RWPE2 (cell line): Measurements from ENCODE around the gene MRPL2.

Experiments
- ATAC-seq: fragments of 200-7000 bp; cut with Tn5 transposase; 3 replicates; pipeline ENCODE4 v1.9.1; 2021; ENCODE audit warnings: low read depth
- DNase-seq: peaks from one replicate; pipeline ENCODE4 v3.0.0-alpha.2; 2020; ENCODE audit warnings: low spot score
- H3K27ac ChIP-seq: fragments of 450-650 bp; 2 replicates; pipeline ENCODE4 v1.5.1; 2017; ENCODE audit warnings: mild to moderate bottlenecking; ENCODE audit not compliant: poor library complexity, severe bottlenecking
- H3K27me3 ChIP-seq: fragments of 250-450 bp; sonication (Bioruptor Pico); 2 replicates; pipeline ENCODE4 v1.5.1; 2021; ENCODE audit warnings: mild to moderate bottlenecking, moderate library complexity; ENCODE audit not compliant: insufficient read depth, poor library complexity, severe bottlenecking
- H3K36me3 ChIP-seq: fragments of 250-450 bp; sonication (Bioruptor Pico); 2 replicates; pipeline ENCODE4 v1.5.1; 2020; ENCODE audit warnings: low read depth, mild to moderate bottlenecking, moderate library complexity
- H3K4me1 ChIP-seq: fragments of 250-450 bp; sonication (Bioruptor Pico); 2 replicates; pipeline ENCODE4 v1.5.1; 2021; ENCODE audit warnings: mild to moderate bottlenecking, moderate library complexity; ENCODE audit not compliant: insufficient read depth, poor library complexity, severe bottlenecking
- H3K4me3 ChIP-seq: fragments of 250-450 bp; sonication (Bioruptor Pico); 2 replicates; pipeline ENCODE4 v1.5.1; 2021; ENCODE audit warnings: mild to moderate bottlenecking, moderate library complexity; ENCODE audit not compliant: severe bottlenecking
- H3K9me3 ChIP-seq: fragments of 250-450 bp; sonication (Bioruptor Pico); 2 replicates; pipeline ENCODE4 v1.5.1; 2021; ENCODE audit warnings: mild to moderate bottlenecking, moderate library complexity; ENCODE audit not compliant: severe bottlenecking
- CTCF ChIP-seq: fragments of 450-650 bp; IDR thresholded peaks from one replicate; pipeline ENCODE4 v1.5.1; 2017; ENCODE audit warnings: mild to moderate bottlenecking, moderate library complexity; ENCODE audit not compliant: poor library complexity, severe bottlenecking

Gene MRPL2

GRCh38 chr6:43090559-43090956 is 31.3 kb upstream of the MRPL2 start:
- no peaks in the 10 kb centered on the region for H3K27me3 ChIP-seq
- H3K4me3 ChIP-seq = no peak overlapping the region
- H3K27ac ChIP-seq = peak overlapping the region; percentile 62
- DNase-seq = no peak
- no peaks in the 10 kb centered on the region for H3K36me3 ChIP-seq
- no peaks in the 10 kb centered on the region for H3K9me3 ChIP-seq
- no peak for TF ChIP-seq CTCF
- H3K4me1 ChIP-seq = peaks cover 43% of the 10 kb centered on the region
- ATAC-seq = no peak

GRCh38 chr6:43089874-43090558 is 30.8 kb upstream of the MRPL2 start:
- Histone ChIP-seq H3K36me3 (no peaks in the 10 kb centered on the region), H3K4me3 (no peak overlapping the region), H3K27me3 (no peaks in the 10 kb centered on the region), H3K4me1 (peaks cover 39% of the 10 kb centered on the region), H3K9me3 (no peaks in the 10 kb centered on the region), H3K27ac (peak overlapping the region; percentile 62)
- no peak for TF ChIP-seq CTCF
- ATAC-seq (no peak), DNase-seq (no peak)

- Histone ChIP-seq H3K27ac (peak overlapping the region; percentile 62), H3K4me3 (no peak overlapping the region)
Observed at GRCh38 chr6:43089467-43089866, 30.2 kb upstream of the MRPL2 start.

GRCh38 chr6:43088654-43089056 is 29.4 kb upstream of the MRPL2 start:
- Histone ChIP-seq H3K36me3 (no peaks in the 10 kb centered on the region), H3K9me3 (no peaks in the 10 kb centered on the region), H3K4me3 (no peak overlapping the region), H3K27ac (peak overlapping the region; percentile 62), H3K4me1 (peaks cover 35% of the 10 kb centered on the region), H3K27me3 (no peaks in the 10 kb centered on the region)
- no peak for TF ChIP-seq CTCF
- peak; percentile 94 for ATAC-seq
- peak; percentile 77 for DNase-seq

More at GRCh38 chr6:43089467-43089866, 30.2 kb upstream of the MRPL2 start:
- H3K36me3 ChIP-seq = no peaks in the 10 kb centered on the region
- ATAC-seq = no peak
- H3K4me1 ChIP-seq = peaks cover 39% of the 10 kb centered on the region
- H3K27me3 ChIP-seq = no peaks in the 10 kb centered on the region
- no peak for DNase-seq
- no peak for TF ChIP-seq CTCF
- H3K9me3 ChIP-seq = no peaks in the 10 kb centered on the region

GRCh38 chr6:43086022-43086658 is 26.9 kb upstream of the MRPL2 start:
- no peak overlapping the region for H3K4me3 ChIP-seq
- no peak overlapping the region for H3K27ac ChIP-seq
- no peak for DNase-seq
- H3K36me3 ChIP-seq = no peaks in the 10 kb centered on the region
- H3K4me1 ChIP-seq = peaks cover 28% of the 10 kb centered on the region
- no peak for TF ChIP-seq CTCF
- no peaks in the 10 kb centered on the region for H3K27me3 ChIP-seq
- no peak for ATAC-seq
- no peaks in the 10 kb centered on the region for H3K9me3 ChIP-seq
